Measurements from ENCODE around the gene PTPN2. TPM values are rescaled to one million over a fixed set of nuclear protein-coding genes. Genes with fewer than 3 reads are reported as not detected.
"Not testable (repeated sequence)": the region's sequence is repeated elsewhere in the genome, so short reads cannot be mapped to it uniquely, and the experiment has no call there.

Gene PTPN2
- total and polyA plus RNA-seq, 3 experiments from 2014 or later, result 52.6 to 91.9 (median 60.3) TPM

GRCh38 chr18:12906773-12907172 lies 22.7 kb upstream of the PTPN2 start:
- ChIA-PET POLR2A (no interaction called here), CTCF (interaction anchor here (1.3 to 1.9 kb wide), 2 partner anchors 13 to 28 kb away, joined by 3 to 5 read pairs; no protein-coding TSS in a partner anchor)
- peaks cover 26% of the 10 kb centered on the region for H3K4me1 ChIP-seq (ENCODE audit: insufficient read depth, low read length)
- no peak overlapping the region for H3K4me3 ChIP-seq (ENCODE audit: low read length)
- no peaks in the 10 kb centered on the region for H3K27me3 ChIP-seq (ENCODE audit: insufficient read depth, low read length, poor library complexity, severe bottlenecking)
- Mint-ChIP-seq H3K4me3 (no peak overlapping the region), H3K27ac (no peak overlapping the region), H3K36me3 (no peaks in the 10 kb centered on the region), H3K4me1 (peaks cover 16 to 25% (median 22%) of the 10 kb centered on the region in 3 donors), H3K9me3 (peaks cover 0 to 2% (median 0%) of the 10 kb centered on the region in 5 donors), H3K27me3 (peaks cover 0 to 4% of the 10 kb centered on the region in 2 donors)
- H3K27ac ChIP-seq (ENCODE audit: low read depth, low read length), result no peak overlapping the region
- H3K9me3 ChIP-seq (ENCODE audit: low read length), result no peaks in the 10 kb centered on the region
- no peaks in the 10 kb centered on the region for H3K36me3 ChIP-seq (ENCODE audit: insufficient read depth, low read length)
- DNase-seq, result no peak

GRCh38 chr18:12906119-12906518 lies 22.1 kb upstream of the PTPN2 start:
- H3K27me3 ChIP-seq (ENCODE audit: insufficient read depth, low read length, poor library complexity, severe bottlenecking), result no peaks in the 10 kb centered on the region
- H3K4me3 ChIP-seq (ENCODE audit: low read length), result no peak overlapping the region
- ChIA-PET CTCF (interaction anchor here (1.3 to 4.4 kb wide), 2 partner anchors 13 to 28 kb away, joined by 3 to 21 read pairs; no protein-coding TSS in a partner anchor), POLR2A (no interaction called here)
- peaks cover 21% of the 10 kb centered on the region for H3K4me1 ChIP-seq (ENCODE audit: insufficient read depth, low read length)
- Mint-ChIP-seq H3K4me1 (peaks cover 13 to 22% (median 20%) of the 10 kb centered on the region in 3 donors), H3K9me3 (no peaks in the 10 kb centered on the region), H3K27me3 (peaks cover 0 to 5% of the 10 kb centered on the region in 2 donors), H3K27ac (no peak overlapping the region), H3K36me3 (no peaks in the 10 kb centered on the region), H3K4me3 (no peak overlapping the region)
- DNase-seq, result no peak
- H3K27ac ChIP-seq (ENCODE audit: low read depth, low read length), result no peak overlapping the region
- no peaks in the 10 kb centered on the region for H3K9me3 ChIP-seq (ENCODE audit: low read length)
- H3K36me3 ChIP-seq (ENCODE audit: insufficient read depth, low read length), result no peaks in the 10 kb centered on the region

- peak overlapping the region; percentile 71 to 97 (median 94) for H3K27ac Mint-ChIP-seq
- H3K4me1 ChIP-seq (ENCODE audit: insufficient read depth, low read length), result peaks cover 14% of the 10 kb centered on the region
- H3K9me3 ChIP-seq (ENCODE audit: low read length), result no peaks in the 10 kb centered on the region
- no peaks in the 10 kb centered on the region for H3K36me3 Mint-ChIP-seq
- CTCF ChIA-PET, result interaction anchor here (1.0 to 4.4 kb wide), 4 partner anchors 11 to 177 kb away, joined by 3 to 21 read pairs (median 6); no protein-coding TSS in a partner anchor
- peak overlapping the region; percentile 30 for H3K4me3 ChIP-seq (ENCODE audit: low read length)
- no peaks in the 10 kb centered on the region for H3K36me3 ChIP-seq (ENCODE audit: insufficient read depth, low read length)
- H3K27me3 ChIP-seq (ENCODE audit: insufficient read depth, low read length, poor library complexity, severe bottlenecking), result no peaks in the 10 kb centered on the region
- H3K27me3 Mint-ChIP-seq, result peaks cover 0 to 5% of the 10 kb centered on the region in 2 donors
- H3K9me3 Mint-ChIP-seq, result no peaks in the 10 kb centered on the region
- POLR2A ChIA-PET, result interaction anchor here (0.5 kb wide), 1 partner anchor 21 kb away, joined by 3 read pairs; no protein-coding TSS in a partner anchor
- peak in 1 of 5 donors; percentile 33 for DNase-seq
- peak overlapping the region; percentile 53 for H3K27ac ChIP-seq (ENCODE audit: low read depth, low read length)
- H3K4me1 Mint-ChIP-seq, result peaks cover 10 to 13% (median 13%) of the 10 kb centered on the region in 3 donors
- peak overlapping the region; percentile 60 to 88 (median 84) for H3K4me3 Mint-ChIP-seq
These were observed 20.0 kb upstream of the PTPN2 start for GRCh38 chr18:12904012-12904516.

GRCh38 chr18:12901208-12901607 lies 17.2 kb upstream of the PTPN2 start:
- DNase-seq; H3K27me3 ChIP-seq (ENCODE audit: insufficient read depth, low read length, poor library complexity, severe bottlenecking); POLR2A ChIA-PET; H3K27me3 Mint-ChIP-seq; H3K36me3 Mint-ChIP-seq; H3K9me3 Mint-ChIP-seq; H3K4me3 ChIP-seq (ENCODE audit: low read length); H3K9me3 ChIP-seq (ENCODE audit: low read length); H3K27ac ChIP-seq (ENCODE audit: low read depth, low read length); H3K36me3 ChIP-seq (ENCODE audit: insufficient read depth, low read length); H3K4me3 Mint-ChIP-seq: not testable (repeated sequence)
- peak overlapping the region in 1 of 8 donors; percentile 69 for H3K27ac Mint-ChIP-seq
- CTCF ChIA-PET, result interaction anchor here (1.7 to 2.7 kb wide), 2 partner anchors 21 to 157 kb away, joined by 4 to 7 read pairs; no protein-coding TSS in a partner anchor
- H3K4me1 ChIP-seq (ENCODE audit: insufficient read depth, low read length), result peaks cover 14% of the 10 kb centered on the region
- peaks cover 12 to 16% (median 13%) of the 10 kb centered on the region in 3 donors for H3K4me1 Mint-ChIP-seq

- H3K4me1 Mint-ChIP-seq; H3K4me1 ChIP-seq (ENCODE audit: insufficient read depth, low read length); H3K27me3 ChIP-seq (ENCODE audit: insufficient read depth, low read length, poor library complexity, severe bottlenecking); H3K36me3 ChIP-seq (ENCODE audit: insufficient read depth, low read length); H3K9me3 ChIP-seq (ENCODE audit: low read length); POLR2A ChIA-PET; H3K36me3 Mint-ChIP-seq; H3K9me3 Mint-ChIP-seq; H3K4me3 ChIP-seq (ENCODE audit: low read length); H3K27ac ChIP-seq (ENCODE audit: low read depth, low read length): not testable (repeated sequence)
- CTCF ChIA-PET, result interaction anchor here (1.6 kb wide), 1 partner anchor 175 kb away, joined by 3 read pairs; no protein-coding TSS in a partner anchor
- DNase-seq, result peak in 1 of 5 donors; percentile 41
- Mint-ChIP-seq H3K4me3 (peak overlapping the region in 6 of 7 donors; percentile 70 to 90 (median 76)), H3K27ac (peak overlapping the region in 5 of 8 donors; percentile 50 to 85 (median 70)), H3K27me3 (peaks cover 11 to 16% of the 10 kb centered on the region in 2 donors)
These were observed 12.8 kb upstream of the PTPN2 start for GRCh38 chr18:12896784-12897333.

GRCh38 chr18:12895626-12896025 lies 11.6 kb upstream of the PTPN2 start:
- Mint-ChIP-seq H3K4me3 (peak overlapping the region in 2 of 7 donors; percentile 44 to 63), H3K27me3 (peaks cover 9 to 16% of the 10 kb centered on the region in 2 donors), H3K36me3 (no peaks in the 10 kb centered on the region), H3K4me1 (peaks cover 6 to 8% (median 7%) of the 10 kb centered on the region in 3 donors), H3K9me3 (no peaks in the 10 kb centered on the region), H3K27ac (no peak overlapping the region)
- ChIA-PET POLR2A (interaction anchor here (0.7 kb wide), 1 partner anchor 152 kb away, joined by 5 read pairs; no protein-coding TSS in a partner anchor), CTCF (interaction anchor here (0.9 to 4.8 kb wide), 5 partner anchors 8 to 151 kb away, joined by 3 to 23 read pairs (median 19); no protein-coding TSS in a partner anchor)
- DNase-seq, result no peak
- Histone ChIP-seq H3K27me3 (ENCODE audit: insufficient read depth, low read length, poor library complexity, severe bottlenecking) (no peaks in the 10 kb centered on the region), H3K27ac (ENCODE audit: low read depth, low read length) (no peak overlapping the region), H3K36me3 (ENCODE audit: insufficient read depth, low read length) (no peaks in the 10 kb centered on the region), H3K4me1 (ENCODE audit: insufficient read depth, low read length) (no peaks in the 10 kb centered on the region), H3K9me3 (ENCODE audit: low read length) (no peaks in the 10 kb centered on the region), H3K4me3 (ENCODE audit: low read length) (no peak overlapping the region)

- Histone ChIP-seq H3K36me3 (ENCODE audit: insufficient read depth, low read length) (no peaks in the 10 kb centered on the region), H3K9me3 (ENCODE audit: low read length) (no peaks in the 10 kb centered on the region), H3K27ac (ENCODE audit: low read depth, low read length) (no peak overlapping the region), H3K4me1 (ENCODE audit: insufficient read depth, low read length) (no peaks in the 10 kb centered on the region), H3K4me3 (ENCODE audit: low read length) (no peak overlapping the region), H3K27me3 (ENCODE audit: insufficient read depth, low read length, poor library complexity, severe bottlenecking) (no peaks in the 10 kb centered on the region)
- DNase-seq, result no peak
- ChIA-PET POLR2A (interaction anchor here (0.6 to 0.7 kb wide), 3 partner anchors 20 to 151 kb away, joined by 5 to 8 read pairs (median 6); no protein-coding TSS in a partner anchor), CTCF (interaction anchor here (0.7 to 4.8 kb wide), 6 partner anchors 9 to 156 kb away, joined by 3 to 23 read pairs (median 14); no protein-coding TSS in a partner anchor)
- no peaks in the 10 kb centered on the region for H3K9me3 Mint-ChIP-seq
- H3K27me3 Mint-ChIP-seq, result peaks cover 9 to 16% of the 10 kb centered on the region in 2 donors
- H3K4me3 Mint-ChIP-seq, result no peak overlapping the region
- H3K36me3 Mint-ChIP-seq, result no peaks in the 10 kb centered on the region
- H3K27ac Mint-ChIP-seq, result peak overlapping the region in 2 of 8 donors; percentile 29 to 66
- H3K4me1 Mint-ChIP-seq, result peaks cover 6 to 8% (median 7%) of the 10 kb centered on the region in 3 donors
These were observed 11.0 kb upstream of the PTPN2 start for GRCh38 chr18:12895014-12895413.

- Mint-ChIP-seq H3K27ac (peak overlapping the region in 1 of 8 donors; percentile 63), H3K36me3 (no peaks in the 10 kb centered on the region), H3K9me3 (no peaks in the 10 kb centered on the region), H3K4me1 (peaks cover 8 to 15% (median 8%) of the 10 kb centered on the region in 3 donors), H3K4me3 (no peak overlapping the region), H3K27me3 (peaks cover 9 to 16% of the 10 kb centered on the region in 2 donors)
- DNase-seq, result no peak
- ChIA-PET POLR2A (no interaction called here), CTCF (interaction anchor here (0.5 to 4.8 kb wide), 6 partner anchors 12 to 267 kb away, joined by 3 to 35 read pairs (median 8); no protein-coding TSS in a partner anchor)
- H3K9me3 ChIP-seq (ENCODE audit: low read length), result no peaks in the 10 kb centered on the region
- H3K27me3 ChIP-seq (ENCODE audit: insufficient read depth, low read length, poor library complexity, severe bottlenecking), result no peaks in the 10 kb centered on the region
- no peak overlapping the region for H3K27ac ChIP-seq (ENCODE audit: low read depth, low read length)
- no peaks in the 10 kb centered on the region for H3K4me1 ChIP-seq (ENCODE audit: insufficient read depth, low read length)
- no peak overlapping the region for H3K4me3 ChIP-seq (ENCODE audit: low read length)
- H3K36me3 ChIP-seq (ENCODE audit: insufficient read depth, low read length), result no peaks in the 10 kb centered on the region
These were observed 7.5 kb upstream of the PTPN2 start for GRCh38 chr18:12891561-12891960.

All from CD8-positive, alpha-beta memory T cell (primary cell).